ENCODE measurements around the gene VRK1. TPM values are rescaled to one million over a fixed set of nuclear protein-coding genes. Genes with fewer than 3 reads are reported as not detected.

Gene VRK1
- total and polyA plus RNA-seq, 9 donors: 7.8 to 31.7 (median 16.9) TPM

GRCh38 chr14:96801931-96802330, 4.7 kb downstream of the VRK1 start:
- H3K27ac ChIP-seq: no peak overlapping the region
- no peaks in the 10 kb centered on the region for H3K36me3 ChIP-seq
- H3K9me3 ChIP-seq: no peaks in the 10 kb centered on the region
- no peak for TF ChIP-seq POLR2A (IDR thresholded peaks at IDR 0.05)
- TF ChIP-seq EP300 (IDR thresholded peaks at IDR 0.05): no peak
- TF ChIP-seq CTCF (IDR thresholded peaks at IDR 0.05): no peak
- H3K27me3 ChIP-seq: no peaks in the 10 kb centered on the region
- no peak overlapping the region for H3K4me3 ChIP-seq
- intact Hi-C loops (cut with DNase I): no loop called here
- 79 to 90% (median 85%) methylated on average over 5 of the region's 5 CpGs for WGBS, 3 donors
- DNase-seq: no peak
- peaks cover 5% of the 10 kb centered on the region for H3K4me1 ChIP-seq (ENCODE audit: insufficient read depth)

- intact Hi-C loops (cut with DNase I): no loop called here
- WGBS, 3 donors: 96 to 98% (median 97%) methylated on average over 5 of the region's 5 CpGs
- no peaks in the 10 kb centered on the region for H3K36me3 ChIP-seq
Measured at GRCh38 chr14:96802963-96803362, 5.8 kb downstream of the VRK1 start.

DNA sequence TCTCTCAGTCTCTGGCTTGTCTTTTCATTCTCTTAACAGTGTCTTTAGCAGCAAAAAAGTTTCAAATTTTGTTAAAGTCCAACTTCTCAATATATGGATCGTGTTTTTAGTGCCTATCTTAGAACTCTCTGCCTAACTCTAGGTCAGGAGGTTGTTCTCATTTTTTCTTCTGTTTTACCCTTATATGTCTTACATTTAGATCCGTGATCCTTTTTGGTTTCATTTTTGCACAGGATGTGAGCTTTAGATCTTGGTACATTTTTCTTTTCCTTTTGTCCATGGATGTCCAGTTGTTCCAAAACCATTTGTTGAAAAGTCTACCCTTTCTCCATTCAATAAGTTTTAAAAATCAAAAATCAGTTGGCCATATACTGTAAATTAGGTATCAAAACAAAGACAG, 6.8 kb downstream of the VRK1 start:
- 77 to 83% (median 79%) methylated on average over 2 of the region's 2 CpGs for WGBS, 3 donors
- no peak for DNase-seq
- H3K27me3 ChIP-seq: no peaks in the 10 kb centered on the region
- no peak overlapping the region for H3K27ac ChIP-seq
- H3K36me3 ChIP-seq: no peaks in the 10 kb centered on the region
- H3K4me3 ChIP-seq: no peak overlapping the region
- H3K9me3 ChIP-seq: no peaks in the 10 kb centered on the region
- intact Hi-C loops (cut with DNase I): no loop called here
- no peaks in the 10 kb centered on the region for H3K4me1 ChIP-seq (ENCODE audit: insufficient read depth)
- no peak for TF ChIP-seq POLR2A (IDR thresholded peaks at IDR 0.05)
- no peak for TF ChIP-seq CTCF (IDR thresholded peaks at IDR 0.05)

More at GRCh38 chr14:96802963-96803362, 5.8 kb downstream of the VRK1 start:
- peaks cover 3% of the 10 kb centered on the region for H3K4me1 ChIP-seq (ENCODE audit: insufficient read depth)
- H3K9me3 ChIP-seq: no peaks in the 10 kb centered on the region
- no peak for DNase-seq
- no peak overlapping the region for H3K27ac ChIP-seq
- H3K27me3 ChIP-seq: no peaks in the 10 kb centered on the region
- no peak overlapping the region for H3K4me3 ChIP-seq
- TF ChIP-seq EP300 (IDR thresholded peaks at IDR 0.05) (no peak), CTCF (IDR thresholded peaks at IDR 0.05) (no peak), POLR2A (IDR thresholded peaks at IDR 0.05) (no peak)

DNA sequence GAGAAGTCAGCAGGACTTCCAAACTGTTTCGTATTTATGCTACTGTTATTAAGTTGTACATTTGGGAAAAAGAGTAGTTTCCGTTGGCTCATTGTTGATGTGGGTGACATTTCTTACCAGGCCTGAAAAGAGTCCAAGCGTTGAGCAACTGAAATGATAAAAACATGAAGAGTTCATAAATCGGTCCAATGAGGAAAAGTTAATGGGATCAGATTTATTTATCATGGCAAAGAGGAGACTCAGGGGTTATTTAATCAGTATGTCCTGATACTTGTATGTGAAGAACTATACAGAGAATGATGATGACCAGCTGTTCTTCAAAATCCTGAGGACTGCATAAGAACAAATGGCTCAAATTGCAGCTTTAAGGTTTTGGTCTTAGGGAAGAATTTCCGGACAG, 7.7 kb downstream of the VRK1 start:
- TF ChIP-seq POLR2A (IDR thresholded peaks at IDR 0.05) (no peak), EP300 (IDR thresholded peaks at IDR 0.05) (no peak), CTCF (IDR thresholded peaks at IDR 0.05) (no peak)
- no peaks in the 10 kb centered on the region for H3K27me3 ChIP-seq
- no peak overlapping the region for H3K4me3 ChIP-seq
- H3K36me3 ChIP-seq: no peaks in the 10 kb centered on the region
- intact Hi-C loops (cut with DNase I): no loop called here
- DNase-seq: no peak
- H3K4me1 ChIP-seq (ENCODE audit: insufficient read depth): no peaks in the 10 kb centered on the region
- 67 to 75% (median 73%) methylated on average over 5 of the region's 5 CpGs for WGBS, 3 donors
- no peaks in the 10 kb centered on the region for H3K9me3 ChIP-seq
- H3K27ac ChIP-seq: no peak overlapping the region

DNA sequence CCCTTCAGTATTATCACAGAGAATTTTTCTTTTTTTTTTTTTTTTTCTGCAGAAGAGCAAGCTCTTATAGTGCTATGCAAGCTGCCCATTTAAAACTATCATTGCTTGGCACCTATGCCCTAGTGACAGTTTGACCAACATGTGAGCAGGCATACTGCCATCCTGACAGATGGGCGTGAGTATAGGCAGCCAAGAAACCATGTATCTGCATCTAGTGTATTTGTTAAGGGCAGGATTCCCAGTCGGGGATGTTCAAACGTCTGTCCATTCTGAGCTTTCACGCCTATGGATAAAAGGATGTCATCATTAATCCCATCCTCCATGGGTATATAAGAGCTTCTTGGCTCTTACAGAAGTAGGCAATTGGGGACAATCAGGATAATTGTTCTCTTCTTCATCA, 8.8 kb downstream of the VRK1 start:
- no peak overlapping the region for H3K4me3 ChIP-seq
- TF ChIP-seq EP300 (IDR thresholded peaks at IDR 0.05): no peak
- no peak for TF ChIP-seq POLR2A (IDR thresholded peaks at IDR 0.05)
- no peak for TF ChIP-seq CTCF (IDR thresholded peaks at IDR 0.05)
- H3K9me3 ChIP-seq: no peaks in the 10 kb centered on the region
- 77 to 84% (median 82%) methylated on average over 4 of the region's 4 CpGs for WGBS, 3 donors
- intact Hi-C loops (cut with DNase I): no loop called here
- no peaks in the 10 kb centered on the region for H3K36me3 ChIP-seq
- H3K27ac ChIP-seq: no peak overlapping the region
- no peaks in the 10 kb centered on the region for H3K4me1 ChIP-seq (ENCODE audit: insufficient read depth)
- no peaks in the 10 kb centered on the region for H3K27me3 ChIP-seq
- no peak for DNase-seq

Data from ovary (tissue), 9 donors.